MM.1S (cell line): Measurements from ENCODE around the gene ZNF697.

ENCODE experiments used
- EZH2 ChIP-seq: fragments of 300-600 bp; sonication (generic); optimal IDR thresholded peaks from 2 replicates; pipeline ENCODE3; 2017; ENCODE audit warnings: low read depth, mild to moderate bottlenecking, antibody characterized with exemption, low read length, mixed read lengths
- TF ChIP-seq, protein P1 (sequence below): fragments of 300-600 bp; sonication (generic); IDR thresholded peaks from 2 replicates; pipeline ENCODE4 v1.5.1; 2016; ENCODE audit warnings: antibody characterized with exemption, low read length, mixed read lengths

DNA sequence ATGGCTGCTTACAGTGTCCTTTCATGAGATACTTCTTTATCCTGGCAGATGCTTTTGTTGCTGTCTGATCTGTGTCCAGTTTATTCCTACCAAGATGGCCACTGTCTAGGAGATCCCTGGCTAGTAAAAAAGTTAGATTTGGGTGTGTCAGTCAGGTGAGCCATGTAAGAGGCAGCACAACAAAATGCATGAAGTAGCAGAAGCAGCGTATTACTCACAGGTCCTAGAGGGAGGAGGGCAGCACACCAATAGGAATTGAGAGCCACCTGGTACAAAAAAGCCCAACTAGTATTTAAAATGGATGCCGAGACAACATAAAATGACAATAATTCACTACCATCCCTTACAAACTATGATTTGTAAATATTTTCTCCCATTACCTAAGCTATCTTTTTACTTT, 22.8 kb upstream of the ZNF697 start:
- TF ChIP-seq, protein P1, sequence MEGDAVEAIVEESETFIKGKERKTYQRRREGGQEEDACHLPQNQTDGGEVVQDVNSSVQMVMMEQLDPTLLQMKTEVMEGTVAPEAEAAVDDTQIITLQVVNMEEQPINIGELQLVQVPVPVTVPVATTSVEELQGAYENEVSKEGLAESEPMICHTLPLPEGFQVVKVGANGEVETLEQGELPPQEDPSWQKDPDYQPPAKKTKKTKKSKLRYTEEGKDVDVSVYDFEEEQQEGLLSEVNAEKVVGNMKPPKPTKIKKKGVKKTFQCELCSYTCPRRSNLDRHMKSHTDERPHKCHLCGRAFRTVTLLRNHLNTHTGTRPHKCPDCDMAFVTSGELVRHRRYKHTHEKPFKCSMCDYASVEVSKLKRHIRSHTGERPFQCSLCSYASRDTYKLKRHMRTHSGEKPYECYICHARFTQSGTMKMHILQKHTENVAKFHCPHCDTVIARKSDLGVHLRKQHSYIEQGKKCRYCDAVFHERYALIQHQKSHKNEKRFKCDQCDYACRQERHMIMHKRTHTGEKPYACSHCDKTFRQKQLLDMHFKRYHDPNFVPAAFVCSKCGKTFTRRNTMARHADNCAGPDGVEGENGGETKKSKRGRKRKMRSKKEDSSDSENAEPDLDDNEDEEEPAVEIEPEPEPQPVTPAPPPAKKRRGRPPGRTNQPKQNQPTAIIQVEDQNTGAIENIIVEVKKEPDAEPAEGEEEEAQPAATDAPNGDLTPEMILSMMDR = no peak
- no peak for TF ChIP-seq EZH2
